KOPT-K1 (cell line): Measurements from ENCODE around the gene EEPD1.
"Not testable (repeated sequence)": the region's sequence is repeated elsewhere in the genome, so short reads cannot be mapped to it uniquely, and the experiment has no call there.

Experiments
- H3K27ac ChIP-seq: fragments of 200-600 bp; sonication (generic); 2 replicates; pipeline ENCODE4 v1.5.1; 2016; ENCODE audit warnings: antibody characterized with exemption, mild to moderate bottlenecking, low read depth, low read length; ENCODE audit not compliant: poor library complexity, severe bottlenecking
- H3K36me3 ChIP-seq: fragments of 200-600 bp; sonication (generic); 2 replicates; pipeline ENCODE4 v1.5.1; 2017; ENCODE audit warnings: antibody characterized with exemption, mild to moderate bottlenecking, low read length, moderate library complexity; ENCODE audit not compliant: insufficient read depth
- H3K9me3 ChIP-seq: fragments of 200-600 bp; sonication (generic); 2 replicates; pipeline ENCODE4 v1.5.1; 2017; ENCODE audit warnings: antibody characterized with exemption, low read length, mild to moderate bottlenecking; ENCODE audit not compliant: insufficient read depth, poor library complexity, severe bottlenecking

Gene EEPD1

DNA sequence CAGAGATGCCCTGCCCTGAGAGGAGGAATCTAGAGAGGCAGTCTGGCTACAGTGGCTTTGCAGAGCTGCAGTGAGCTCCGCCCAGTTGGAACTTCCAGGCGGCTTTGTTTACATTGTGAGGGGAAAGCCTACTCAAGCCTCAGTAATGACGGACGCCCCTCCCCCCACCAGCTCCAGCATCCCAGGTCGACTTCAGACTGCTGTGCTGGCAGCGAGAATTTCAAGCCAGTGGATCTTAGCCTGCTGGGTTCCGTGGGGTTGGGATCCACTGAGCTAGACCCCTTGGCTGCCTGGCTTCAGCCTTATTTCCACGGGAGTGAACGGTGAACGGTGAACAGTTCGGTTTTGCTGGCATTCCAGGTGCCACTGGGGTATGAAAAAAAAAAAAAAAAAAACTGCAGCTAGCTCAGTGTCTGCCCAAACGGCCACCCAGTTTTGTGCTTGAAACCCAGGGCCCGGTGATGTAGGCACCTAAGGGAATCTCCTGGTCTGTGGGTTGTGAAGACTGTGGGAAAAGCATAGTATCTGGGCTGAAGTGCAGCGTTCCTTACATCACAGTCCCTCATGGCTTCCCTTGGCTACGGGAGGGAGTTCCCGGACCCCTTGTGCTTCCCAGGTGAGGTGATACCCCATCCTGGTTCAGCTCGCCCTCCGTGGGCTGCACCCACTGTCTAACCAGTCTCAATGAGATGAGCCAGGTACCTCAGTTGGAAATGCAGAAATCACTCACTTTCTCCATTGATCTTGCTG lies 105.6 kb downstream of the EEPD1 start:
- H3K36me3 ChIP-seq, H3K9me3 ChIP-seq, H3K27ac ChIP-seq: not testable (repeated sequence)

DNA sequence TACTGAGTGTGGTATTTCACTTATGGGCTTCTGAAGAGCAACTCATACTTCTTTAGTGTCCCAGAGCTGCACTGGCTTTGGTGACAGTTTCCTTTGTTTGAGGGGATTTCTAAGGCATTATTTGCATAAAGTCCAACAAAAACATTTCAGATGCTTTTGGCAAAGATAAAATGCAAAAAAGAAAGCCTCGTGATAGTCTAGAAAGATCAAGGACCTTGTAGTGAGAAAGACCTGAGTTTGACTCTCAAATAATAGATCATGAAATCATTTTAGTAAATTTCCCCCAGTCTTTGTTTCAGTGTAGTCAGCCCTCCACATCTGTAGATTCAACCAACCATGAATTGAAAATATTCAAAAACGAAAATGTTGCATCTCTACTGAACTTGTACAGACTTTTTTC lies 107.4 kb downstream of the EEPD1 start:
- H3K36me3 ChIP-seq = no peaks in the 10 kb centered on the region
- H3K9me3 ChIP-seq = no peaks in the 10 kb centered on the region
- no peak overlapping the region for H3K27ac ChIP-seq

DNA sequence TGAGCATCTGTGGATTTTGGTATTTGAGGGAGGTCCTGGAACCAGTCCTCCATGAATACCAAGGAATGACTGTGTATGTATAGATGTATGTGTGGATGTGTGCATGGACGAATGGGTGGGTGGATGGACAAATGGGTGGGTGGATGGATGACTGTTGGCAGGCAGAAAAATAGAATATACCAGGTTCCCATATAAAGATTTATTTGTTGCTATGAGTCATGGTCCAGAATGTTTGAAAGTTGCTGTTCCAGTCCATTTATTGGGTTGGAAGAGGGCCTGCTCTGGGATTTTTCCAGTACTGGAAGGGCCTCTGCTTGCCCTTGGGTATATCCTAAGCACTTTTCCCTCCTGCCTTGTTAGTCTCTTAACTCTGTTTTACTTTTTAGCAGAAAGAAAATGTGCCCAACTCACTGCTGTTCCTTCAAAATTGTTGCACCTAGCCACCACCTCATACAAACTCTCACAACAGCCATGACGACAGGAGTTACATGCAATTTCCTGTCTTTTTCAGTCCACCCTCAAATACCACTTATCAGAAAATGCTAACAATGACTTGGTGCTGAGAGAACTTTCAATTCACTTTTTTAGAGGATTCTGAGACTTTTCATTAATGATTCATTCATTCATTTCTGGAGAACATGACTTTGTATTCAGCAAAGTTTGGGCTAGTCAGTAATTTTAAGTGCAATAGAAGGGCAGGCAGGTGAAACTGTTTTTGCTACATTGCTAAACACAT lies 108.1 kb downstream of the EEPD1 start:
- no peak overlapping the region for H3K27ac ChIP-seq

DNA sequence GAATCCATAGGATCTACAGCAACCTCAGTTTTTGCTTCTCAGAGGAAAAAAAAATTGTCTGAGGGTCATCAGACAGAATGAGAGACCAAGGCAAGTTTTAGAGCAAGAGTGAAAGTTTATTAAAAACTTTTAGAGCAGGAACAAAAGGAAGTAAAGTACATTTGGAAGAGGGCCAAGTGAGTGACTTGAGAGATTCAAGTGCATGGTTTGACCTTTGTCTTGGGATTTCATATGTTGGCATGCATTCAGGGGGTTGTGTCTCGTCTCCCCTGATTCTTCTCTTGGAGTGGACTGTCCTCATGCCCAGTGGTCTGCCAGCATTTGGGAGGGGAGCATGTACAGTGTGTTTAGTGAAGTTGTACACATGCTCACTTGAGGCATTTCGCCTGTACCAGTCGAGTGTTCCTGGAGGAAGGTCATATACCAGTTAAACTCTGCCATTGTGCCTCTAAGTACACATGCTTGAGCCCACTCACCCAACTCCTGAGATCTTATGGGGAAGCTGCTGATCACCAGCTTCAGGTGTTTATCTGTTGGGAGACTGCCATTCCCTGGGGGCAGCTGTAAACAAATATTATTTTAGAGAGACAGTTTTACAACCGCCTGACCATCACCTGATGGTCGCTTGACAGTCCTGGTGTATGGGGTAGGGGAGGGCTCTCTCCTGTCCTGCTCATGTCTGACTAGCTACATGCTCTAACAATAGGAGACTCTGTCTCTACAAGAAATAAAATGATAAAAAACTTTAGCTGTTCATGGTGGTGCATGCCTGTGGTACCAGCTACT lies 109.4 kb downstream of the EEPD1 start:
- Histone ChIP-seq H3K36me3 (no peaks in the 10 kb centered on the region), H3K27ac (no peak overlapping the region), H3K9me3 (no peaks in the 10 kb centered on the region)

More for the DNA sequence above, 108.1 kb downstream of the EEPD1 start:
- no peaks in the 10 kb centered on the region for H3K36me3 ChIP-seq
- no peaks in the 10 kb centered on the region for H3K9me3 ChIP-seq

DNA sequence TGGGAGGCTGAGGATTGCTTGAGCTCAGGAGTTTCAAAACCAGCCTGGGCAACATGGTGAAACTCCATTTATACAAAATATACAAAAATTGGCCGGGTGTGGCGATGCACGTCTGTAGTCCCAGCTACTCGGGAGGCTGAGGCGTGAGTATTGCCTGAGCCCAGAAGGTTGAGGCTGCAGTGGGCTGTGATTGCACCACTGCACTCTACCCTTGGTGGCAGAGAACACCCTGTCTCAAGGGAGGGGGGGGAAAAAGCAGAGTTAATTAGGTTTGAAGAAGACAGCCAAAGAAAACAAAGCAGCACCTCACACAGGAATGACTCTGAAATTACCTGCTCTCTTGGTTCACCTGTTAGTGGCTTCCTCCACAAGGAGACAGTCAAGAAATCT lies 110.0 kb downstream of the EEPD1 start:
- Histone ChIP-seq H3K36me3 (no peaks in the 10 kb centered on the region), H3K27ac (no peak overlapping the region)

DNA sequence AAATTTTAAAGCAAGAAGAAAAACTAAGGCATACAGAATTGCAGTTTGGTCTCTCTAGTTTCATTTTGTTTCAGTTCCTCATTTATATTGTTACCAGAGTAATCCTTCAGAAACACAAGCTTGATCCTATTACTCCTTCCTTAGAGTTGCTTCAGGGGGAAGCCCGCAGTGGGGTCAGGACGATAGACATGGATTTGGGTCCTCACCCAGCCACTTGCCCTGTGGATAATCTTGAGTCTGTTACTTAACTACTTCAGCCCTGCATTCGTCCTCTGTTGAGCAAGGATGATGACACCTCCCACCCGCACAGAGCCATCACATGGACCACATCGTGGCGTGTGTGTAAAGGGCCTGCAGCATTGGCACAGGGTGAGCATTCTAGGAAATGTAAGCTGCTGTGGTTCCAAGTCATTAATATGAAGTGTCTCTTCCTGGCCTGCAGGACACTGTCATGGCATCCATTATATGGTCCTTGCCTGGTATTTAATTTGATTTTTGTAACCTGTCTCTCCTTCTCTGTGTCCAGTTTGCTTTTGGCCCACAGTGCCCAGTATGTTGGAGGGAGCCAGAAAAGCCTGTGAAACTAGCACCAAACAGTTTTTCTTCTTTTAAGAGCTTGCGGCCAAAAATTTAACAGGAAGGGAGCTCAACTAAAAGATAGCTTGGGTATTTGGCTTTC lies 111.2 kb downstream of the EEPD1 start:
- Histone ChIP-seq H3K36me3 (no peaks in the 10 kb centered on the region), H3K9me3 (no peaks in the 10 kb centered on the region), H3K27ac (no peak overlapping the region)

More for the DNA sequence above, 110.0 kb downstream of the EEPD1 start:
- no peaks in the 10 kb centered on the region for H3K9me3 ChIP-seq

DNA sequence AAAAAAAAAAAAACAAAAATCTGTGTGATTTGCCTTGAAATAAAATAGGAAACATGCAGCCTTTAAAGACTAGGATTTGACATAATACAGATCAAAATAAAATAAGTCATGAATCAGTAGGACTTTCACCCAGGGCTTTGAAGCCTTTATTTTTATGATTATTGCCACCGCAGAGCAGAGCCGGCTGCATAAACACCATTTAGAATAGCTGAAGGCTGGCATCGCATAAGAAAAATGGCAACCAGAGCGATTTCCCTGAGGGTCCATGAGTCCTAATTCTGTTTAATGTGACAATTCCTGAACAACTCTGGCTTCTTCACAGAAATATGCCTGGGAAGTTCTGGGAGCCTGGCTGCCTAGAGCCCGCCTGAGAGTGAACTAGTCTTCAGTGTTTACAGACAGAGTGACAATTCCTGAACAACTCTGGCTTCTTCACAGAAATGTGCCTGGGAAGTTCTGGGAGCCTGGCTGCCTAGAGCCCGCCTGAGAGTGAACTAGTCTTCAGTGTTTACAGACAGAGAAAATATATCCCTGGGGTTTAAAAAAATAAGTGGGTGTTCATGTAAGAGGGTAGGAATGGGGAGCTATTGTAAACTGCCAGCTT lies 112.0 kb downstream of the EEPD1 start:
- H3K27ac ChIP-seq = no peak overlapping the region

DNA sequence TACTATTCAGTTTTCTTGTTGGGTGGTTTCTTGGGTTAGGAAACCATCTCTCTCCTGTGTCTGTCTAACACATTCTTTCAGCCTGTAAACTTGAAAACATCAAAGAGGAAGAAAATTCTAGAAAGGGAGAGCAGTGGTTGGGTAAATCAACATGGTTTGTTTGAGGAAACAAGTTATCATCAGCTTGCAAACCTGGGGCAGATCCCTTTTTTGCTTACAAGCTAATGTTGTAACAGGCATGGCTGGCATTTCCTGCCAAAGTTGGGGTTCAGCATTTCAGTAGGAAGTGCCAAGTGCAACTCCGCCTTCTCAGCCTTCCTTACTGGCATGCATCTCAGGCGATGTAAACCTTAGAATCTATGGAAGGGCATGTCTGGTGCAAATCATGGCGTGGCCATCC lies 112.6 kb downstream of the EEPD1 start:
- Histone ChIP-seq H3K9me3 (no peaks in the 10 kb centered on the region), H3K27ac (no peak overlapping the region), H3K36me3 (no peaks in the 10 kb centered on the region)

More for the DNA sequence above, 112.0 kb downstream of the EEPD1 start:
- H3K36me3 ChIP-seq = no peaks in the 10 kb centered on the region
- H3K9me3 ChIP-seq = no peaks in the 10 kb centered on the region

DNA sequence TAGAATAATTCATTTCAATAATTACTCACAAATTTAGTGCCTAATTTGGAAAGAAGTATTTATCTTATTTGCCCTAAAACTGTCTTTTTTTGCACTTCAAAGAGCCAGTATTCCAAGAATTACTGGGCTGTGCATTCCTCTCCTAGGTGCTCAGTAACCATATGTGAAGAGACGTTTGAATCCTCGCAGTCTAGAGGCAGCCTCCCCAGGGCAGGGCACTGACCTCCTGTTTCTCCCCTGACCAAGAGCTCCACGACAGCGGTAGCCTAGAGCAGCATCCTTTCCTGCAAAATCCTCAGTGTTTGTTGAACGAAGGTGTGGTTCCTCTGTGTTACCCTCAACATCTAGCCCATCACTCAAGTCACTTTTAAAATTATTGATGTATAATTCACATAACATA lies 113.1 kb downstream of the EEPD1 start:
- Histone ChIP-seq H3K9me3 (no peaks in the 10 kb centered on the region), H3K27ac (no peak overlapping the region), H3K36me3 (no peaks in the 10 kb centered on the region)

DNA sequence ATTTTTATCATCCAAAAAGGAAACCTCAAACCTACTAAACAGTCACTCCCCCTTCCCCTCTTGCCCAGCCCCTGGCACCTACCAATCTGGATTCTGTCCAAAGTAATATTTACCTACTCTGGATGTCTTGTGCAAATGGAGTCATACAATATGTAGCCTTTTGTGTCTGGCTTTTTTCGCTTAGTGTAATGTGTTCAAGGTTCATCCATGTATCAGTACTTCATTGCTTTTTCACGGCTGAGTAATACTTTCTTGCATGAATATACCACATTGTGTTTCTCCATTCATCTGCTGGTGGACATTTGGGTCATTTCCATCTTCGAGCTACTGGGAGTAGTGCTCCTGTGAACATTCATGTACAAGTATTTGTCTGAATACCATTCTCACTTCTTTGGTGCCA lies 113.6 kb downstream of the EEPD1 start:
- H3K9me3 ChIP-seq = no peaks in the 10 kb centered on the region
- no peak overlapping the region for H3K27ac ChIP-seq
- no peaks in the 10 kb centered on the region for H3K36me3 ChIP-seq

DNA sequence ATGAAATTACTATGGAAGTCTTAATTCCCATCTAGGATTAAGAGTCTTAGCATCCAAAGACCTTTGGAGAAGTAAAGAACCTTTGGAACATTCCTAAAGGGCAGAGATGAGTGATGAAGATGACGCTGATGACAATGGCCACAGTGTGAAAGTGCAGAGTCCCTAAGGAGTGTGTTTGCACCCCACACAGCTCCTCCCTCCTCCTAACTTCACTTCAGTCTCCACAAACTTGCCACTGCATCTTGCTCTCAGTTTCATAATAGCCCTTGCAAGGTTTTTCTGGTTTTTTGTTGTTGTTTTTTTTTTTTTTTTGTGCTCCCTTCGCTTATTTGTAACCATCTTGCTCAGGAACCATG lies 119.1 kb downstream of the EEPD1 start:
- no peak overlapping the region for H3K27ac ChIP-seq
- H3K36me3 ChIP-seq = no peaks in the 10 kb centered on the region
- H3K9me3 ChIP-seq = no peaks in the 10 kb centered on the region

DNA sequence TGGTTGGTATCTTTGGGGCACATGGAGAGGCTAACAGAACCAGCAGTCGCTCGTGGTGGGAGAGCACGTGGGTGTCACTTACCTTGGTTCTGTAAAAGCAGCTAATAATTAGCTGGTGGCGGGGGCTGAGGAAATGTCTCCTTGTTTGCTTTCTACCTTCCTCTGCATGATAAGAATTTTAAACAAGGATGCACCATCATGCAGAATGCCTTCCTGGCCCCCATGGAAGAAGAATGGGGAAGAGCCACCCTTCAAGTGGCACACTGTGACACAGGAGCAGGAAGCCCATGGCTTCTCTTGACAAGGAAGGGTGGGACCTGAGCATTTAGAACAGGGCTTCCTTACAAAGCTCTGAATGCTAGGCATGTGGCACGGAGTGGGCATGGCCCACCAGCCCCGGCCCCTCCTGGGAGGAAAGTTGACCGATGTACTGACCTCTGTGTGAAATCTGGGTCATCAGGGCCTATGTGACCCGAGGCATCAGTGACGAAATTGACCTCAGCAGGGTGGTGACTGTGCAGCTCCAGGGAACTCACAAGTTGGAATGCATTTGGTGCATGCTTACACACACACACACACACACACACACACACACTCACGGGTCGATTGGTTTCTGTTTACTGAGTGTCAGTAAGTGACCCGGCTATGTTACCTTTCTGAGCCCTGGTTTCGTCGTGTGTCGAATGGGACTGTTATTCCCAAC lies 119.7 kb downstream of the EEPD1 start:
- Histone ChIP-seq H3K27ac (no peak overlapping the region), H3K9me3 (no peaks in the 10 kb centered on the region), H3K36me3 (no peaks in the 10 kb centered on the region)

DNA sequence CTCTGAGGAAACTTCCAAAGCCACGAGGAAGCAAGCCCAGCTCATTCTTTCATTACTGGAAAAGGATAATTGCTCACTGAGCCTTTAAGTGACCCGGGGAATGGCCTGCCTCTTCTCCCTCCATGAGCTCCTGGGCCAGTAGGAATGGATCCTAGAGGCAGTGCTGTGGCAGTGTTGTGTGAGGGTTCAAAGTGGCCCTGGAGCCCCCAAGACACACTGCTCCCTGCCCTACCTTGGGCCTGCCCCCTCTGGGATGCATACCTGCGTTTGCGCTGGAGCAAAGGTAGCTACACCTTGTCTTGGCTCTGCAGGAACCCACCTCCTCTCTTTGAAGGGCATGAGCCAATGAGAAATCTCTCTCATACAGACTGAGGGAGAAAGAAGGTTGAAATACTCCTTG lies 120.8 kb downstream of the EEPD1 start:
- Histone ChIP-seq H3K9me3 (no peaks in the 10 kb centered on the region), H3K27ac (no peak overlapping the region), H3K36me3 (no peaks in the 10 kb centered on the region)

DNA sequence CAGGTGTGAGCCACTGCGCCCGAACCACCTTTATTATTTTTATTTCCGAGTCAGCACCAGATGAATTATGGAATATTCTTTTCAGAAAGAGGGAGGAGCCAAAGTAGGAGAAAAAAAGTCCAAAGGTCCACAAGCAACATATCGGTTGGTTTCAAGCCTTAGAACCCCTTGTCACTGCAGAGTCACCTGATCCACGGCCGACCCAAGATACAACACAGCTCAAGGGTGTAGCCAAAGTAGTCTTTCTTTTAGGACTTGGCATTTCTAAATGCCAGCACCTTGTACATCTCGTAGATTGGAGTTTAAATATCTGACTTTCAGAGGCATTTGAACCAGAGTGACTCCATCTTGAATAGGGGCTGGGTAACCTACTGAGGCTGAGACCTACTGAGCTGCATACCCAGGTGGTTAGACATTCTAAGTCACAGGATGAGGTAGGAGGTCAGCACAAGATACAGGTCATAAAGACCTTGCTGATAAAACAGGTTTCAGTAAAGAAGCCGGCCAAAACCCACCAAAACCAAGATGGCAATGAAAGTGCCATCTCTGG lies 122.8 kb downstream of the EEPD1 start:
- no peak overlapping the region for H3K27ac ChIP-seq
- no peaks in the 10 kb centered on the region for H3K9me3 ChIP-seq
- H3K36me3 ChIP-seq = no peaks in the 10 kb centered on the region
